KMS-11 (cell line): ENCODE results near the gene NPTXR.

Source experiments
- H2AFZ ChIP-seq: fragments of 200-600 bp; sonication (generic); 2 replicates; pipeline ENCODE4 v1.6.1; 2016; ENCODE audit warnings: antibody characterized with exemption, mixed run types, low read depth
- H3K27ac ChIP-seq: fragments of 200-600 bp; sonication (generic); 2 replicates; pipeline ENCODE4 v1.6.1; 2016; ENCODE audit warnings: mild to moderate bottlenecking, mixed run types
- H3K27me3 ChIP-seq: fragments of 200-600 bp; sonication (generic); 2 replicates; pipeline ENCODE4 v1.6.1; 2017; ENCODE audit warnings: mild to moderate bottlenecking, low read depth, mixed run types, moderate library complexity; ENCODE audit not compliant: insufficient read depth
- H3K36me3 ChIP-seq: fragments of 200-600 bp; sonication (generic); 2 replicates; pipeline ENCODE4 v1.6.1; 2017; ENCODE audit warnings: mild to moderate bottlenecking, mixed run types; ENCODE audit not compliant: insufficient read depth
- H3K4me1 ChIP-seq: fragments of 200-600 bp; sonication (generic); 2 replicates; pipeline ENCODE4 v1.6.1; 2016; ENCODE audit warnings: mild to moderate bottlenecking, low read depth, mixed run types; ENCODE audit not compliant: poor library complexity, severe bottlenecking
- H3K4me2 ChIP-seq: fragments of 200-600 bp; sonication (generic); 2 replicates; pipeline ENCODE4 v1.7.0; 2016; ENCODE audit warnings: mild to moderate bottlenecking, mixed run types
- H3K4me3 ChIP-seq: fragments of 200-600 bp; sonication (generic); IDR thresholded peaks from 2 replicates; pipeline ENCODE4 v1.6.1; 2017; ENCODE audit warnings: low read depth, low read length, mixed read lengths; ENCODE audit not compliant: insufficient read depth
- H3K79me2 ChIP-seq: fragments of 200-600 bp; sonication (generic); 2 replicates; pipeline ENCODE4 v1.6.1; 2016; ENCODE audit warnings: low read depth, mixed run types; ENCODE audit not compliant: insufficient read depth
- H3K9ac ChIP-seq: fragments of 200-600 bp; sonication (generic); 2 replicates; pipeline ENCODE4 v1.6.1; 2016; ENCODE audit warnings: mild to moderate bottlenecking, mixed run types
- H4K20me1 ChIP-seq: fragments of 200-600 bp; sonication (generic); 2 replicates; pipeline ENCODE4 v1.6.1; 2016; ENCODE audit warnings: mild to moderate bottlenecking, mixed run types; ENCODE audit not compliant: insufficient read depth
- TF ChIP-seq, protein P1 (sequence below): fragments of 200-600 bp; sonication (generic); conservative IDR thresholded peaks from 2 replicates; pipeline ENCODE4 v1.6.1; 2017; ENCODE audit warnings: low read depth, mild to moderate bottlenecking, antibody characterized with exemption, low read length, moderate library complexity, mixed read lengths

NPTXR gene

DNA sequence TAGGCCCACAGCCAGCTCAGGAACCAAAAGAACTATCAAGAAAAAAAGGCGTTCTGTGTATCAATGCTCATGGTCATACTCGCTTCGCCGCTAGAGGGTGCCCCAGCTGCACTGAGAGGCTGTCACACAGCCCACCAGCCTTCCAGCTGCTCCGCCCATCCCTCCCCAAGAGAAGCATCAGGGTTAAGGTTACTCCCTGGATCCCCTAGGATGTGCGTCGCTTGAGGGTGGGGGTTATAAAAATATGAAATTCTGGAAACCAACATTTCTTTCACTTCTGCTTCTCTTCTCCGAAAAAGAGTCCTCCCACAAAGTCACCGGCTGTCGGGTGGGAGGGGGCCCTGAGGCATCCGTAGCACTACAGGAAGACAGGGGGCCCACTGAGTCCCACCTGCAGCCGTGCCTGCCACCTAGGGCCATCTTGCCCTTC lies 26.5 kb upstream of the NPTXR start:
- Histone ChIP-seq H3K4me2 (peak overlapping the region; percentile 85), H3K27me3 (no peaks in the 10 kb centered on the region), H3K79me2 (peaks cover 12% of the 10 kb centered on the region), H3K9ac (peak overlapping the region; percentile 81; the same call in 1 of the 2 replicates), H3K4me1 (peaks cover 40% of the 10 kb centered on the region), H3K27ac (no peak overlapping the region; the same call in 1 of the 2 replicates), H3K4me3 (no peak overlapping the region), H4K20me1 (no peaks in the 10 kb centered on the region), H3K36me3 (no peaks in the 10 kb centered on the region), H2AFZ (no peak overlapping the region)
- TF ChIP-seq, protein P1, sequence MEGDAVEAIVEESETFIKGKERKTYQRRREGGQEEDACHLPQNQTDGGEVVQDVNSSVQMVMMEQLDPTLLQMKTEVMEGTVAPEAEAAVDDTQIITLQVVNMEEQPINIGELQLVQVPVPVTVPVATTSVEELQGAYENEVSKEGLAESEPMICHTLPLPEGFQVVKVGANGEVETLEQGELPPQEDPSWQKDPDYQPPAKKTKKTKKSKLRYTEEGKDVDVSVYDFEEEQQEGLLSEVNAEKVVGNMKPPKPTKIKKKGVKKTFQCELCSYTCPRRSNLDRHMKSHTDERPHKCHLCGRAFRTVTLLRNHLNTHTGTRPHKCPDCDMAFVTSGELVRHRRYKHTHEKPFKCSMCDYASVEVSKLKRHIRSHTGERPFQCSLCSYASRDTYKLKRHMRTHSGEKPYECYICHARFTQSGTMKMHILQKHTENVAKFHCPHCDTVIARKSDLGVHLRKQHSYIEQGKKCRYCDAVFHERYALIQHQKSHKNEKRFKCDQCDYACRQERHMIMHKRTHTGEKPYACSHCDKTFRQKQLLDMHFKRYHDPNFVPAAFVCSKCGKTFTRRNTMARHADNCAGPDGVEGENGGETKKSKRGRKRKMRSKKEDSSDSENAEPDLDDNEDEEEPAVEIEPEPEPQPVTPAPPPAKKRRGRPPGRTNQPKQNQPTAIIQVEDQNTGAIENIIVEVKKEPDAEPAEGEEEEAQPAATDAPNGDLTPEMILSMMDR: peak; percentile 94

DNA sequence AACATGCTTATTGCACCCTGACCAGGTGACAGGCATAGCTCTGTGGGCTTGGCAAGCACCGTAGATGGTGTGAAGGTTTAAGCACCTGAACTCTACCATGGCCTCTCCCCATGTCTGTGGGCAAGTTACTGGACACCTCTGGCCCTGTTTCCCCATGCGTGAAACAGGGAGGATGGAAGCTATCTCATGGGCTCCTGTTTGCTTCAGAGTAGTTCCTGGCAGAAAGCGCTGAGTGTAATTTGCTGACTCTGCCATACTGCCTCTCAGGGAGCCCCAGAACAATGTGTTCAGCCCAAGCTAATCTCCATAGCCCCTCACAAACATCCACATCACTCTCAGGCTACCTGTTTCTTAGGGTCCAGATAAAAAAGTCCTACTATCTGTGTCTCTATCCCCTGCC lies 25.8 kb upstream of the NPTXR start:
- Histone ChIP-seq H3K36me3 (no peaks in the 10 kb centered on the region), H3K27ac (no peak overlapping the region), H3K4me1 (peaks cover 40% of the 10 kb centered on the region), H4K20me1 (no peaks in the 10 kb centered on the region), H3K27me3 (no peaks in the 10 kb centered on the region), H3K4me3 (no peak overlapping the region), H3K9ac (no peak overlapping the region), H3K4me2 (peak overlapping the region; percentile 22; the same call in 1 of the 2 replicates), H3K79me2 (peaks cover 12% of the 10 kb centered on the region), H2AFZ (no peak overlapping the region)
- TF ChIP-seq, protein P1: no peak

DNA sequence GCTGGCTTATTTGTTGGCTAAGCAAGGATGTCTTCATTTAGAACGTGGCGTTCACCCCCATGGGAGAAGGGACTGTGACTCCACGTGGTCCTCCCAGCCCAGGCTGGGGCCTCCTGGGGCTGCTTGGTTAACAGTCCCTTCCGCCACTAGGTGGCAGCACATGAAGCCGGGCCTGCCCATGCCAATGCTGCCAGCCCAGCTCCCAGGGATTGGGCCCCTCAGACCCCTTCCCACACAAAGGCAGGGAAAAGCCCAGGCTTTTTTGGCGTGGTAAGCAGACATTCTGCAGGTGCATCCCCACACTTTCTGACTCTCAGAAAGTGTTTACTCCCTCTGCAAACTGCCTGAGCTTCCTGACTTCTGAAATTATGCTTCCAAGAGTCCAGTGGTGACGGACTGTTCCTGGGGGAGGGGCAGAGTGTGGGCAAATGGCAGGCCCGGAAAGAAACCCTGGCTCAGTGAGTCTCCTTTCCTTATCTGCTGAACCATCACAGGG lies 25.1 kb upstream of the NPTXR start:
- Histone ChIP-seq H3K4me1 (peaks cover 35% of the 10 kb centered on the region), H3K79me2 (peaks cover 12% of the 10 kb centered on the region), H3K9ac (no peak overlapping the region), H3K27ac (no peak overlapping the region), H3K27me3 (no peaks in the 10 kb centered on the region), H3K36me3 (no peaks in the 10 kb centered on the region), H4K20me1 (no peaks in the 10 kb centered on the region), H3K4me3 (no peak overlapping the region), H3K4me2 (no peak overlapping the region; the same call in 1 of the 2 replicates), H2AFZ (no peak overlapping the region)
- TF ChIP-seq, protein P1: peak; percentile 83

DNA sequence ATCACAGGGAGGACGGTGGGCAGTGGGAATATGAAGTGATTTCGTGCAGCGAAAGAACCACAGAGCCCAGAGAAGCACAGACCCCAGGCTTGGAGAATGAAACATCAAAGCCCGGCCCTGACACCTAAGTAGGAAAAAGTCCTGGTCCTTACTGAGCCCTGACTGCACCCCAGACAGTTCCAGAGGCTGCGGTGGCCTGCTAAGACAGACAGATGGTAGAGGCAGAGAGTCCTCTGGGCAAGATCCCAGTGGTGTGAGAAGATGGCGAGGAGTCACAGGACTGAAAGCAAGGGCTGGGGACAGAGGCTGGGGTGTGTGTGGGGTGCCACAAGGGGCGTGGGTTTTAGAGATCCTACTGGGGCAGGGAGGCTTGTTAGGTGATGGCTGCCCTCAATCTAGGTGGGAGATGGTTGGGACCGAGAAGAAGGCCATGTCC lies 24.5 kb upstream of the NPTXR start:
- H3K27me3 ChIP-seq: no peaks in the 10 kb centered on the region
- H3K27ac ChIP-seq: no peak overlapping the region
- H4K20me1 ChIP-seq: no peaks in the 10 kb centered on the region
- no peaks in the 10 kb centered on the region for H3K36me3 ChIP-seq
- no peak overlapping the region for H2AFZ ChIP-seq
- TF ChIP-seq, protein P1: no peak
- H3K79me2 ChIP-seq: peaks cover 12% of the 10 kb centered on the region
- no peak overlapping the region; the same call in 1 of the 2 replicates for H3K4me2 ChIP-seq
- peaks cover 29% of the 10 kb centered on the region for H3K4me1 ChIP-seq
- H3K4me3 ChIP-seq: no peak overlapping the region
- no peak overlapping the region for H3K9ac ChIP-seq
